GM12878 (cell line): ENCODE measurements around the gene NIN. TPM values are rescaled to one million over a fixed set of nuclear protein-coding genes. Genes with fewer than 3 reads are reported as not detected.

ENCODE experiments used
- ATAC-seq: fragments of 200-7000 bp; cut with Tn5 transposase; 3 replicates; pipeline ENCODE4 v1.9.1; 2020; ENCODE audit warnings: mild to moderate bottlenecking, moderate library complexity
- BruUV-seq: library from RNA; stranded (reverse); fragments of 400-500 nt; replicated peaks from 2 replicates; lab custom pipeline; 2021; lab: Mats Ljungman, UMichigan
- CTCF ChIA-PET: fragments of 300-600 bp; sonication (Branson Sonifier 250); formaldehyde crosslinking; extraction: SDS; loops from one replicate; lab custom pipeline; 2021; ENCODE audit warnings: inconsistent platforms; lab: Yijun Ruan, JAX
- POLR2A ChIA-PET: fragments of 350-600 bp; formaldehyde crosslinking; extraction: SDS; loops from one replicate; lab custom pipeline; 2021; ENCODE audit warnings: inconsistent platforms; lab: Charles Lee
- RAD21 ChIA-PET: fragments of 300-600 bp; sonication (Branson Sonifier 250); formaldehyde crosslinking; loops from one replicate; lab custom pipeline; 2023; ENCODE audit warnings: antibody characterized with exemption; ENCODE audit not compliant: unreplicated experiment; lab: Charles Lee
- SMC1A ChIA-PET: fragments of 300-600 bp; sonication (Branson Sonifier 250); formaldehyde crosslinking; loops from one replicate; lab custom pipeline; 2023; ENCODE audit not compliant: unreplicated experiment, uncharacterized antibody; lab: Charles Lee
- DNase-seq: peaks from one replicate; pipeline ENCODE4 v3.0.0-alpha.2; 2011; ENCODE audit warnings: low read depth, low spot score
- FAIRE-seq: peaks from 3 replicates; lab custom pipeline; 2011; peaks lifted over from hg19 to GRCh38; lab: Jason Lieb, UNC
- H2AFZ ChIP-seq: 2 replicates; pipeline ENCODE4 v1.6.0; 2011; ENCODE audit warnings: low read depth, low read length, control low read depth; ENCODE audit not compliant: control insufficient read depth
- H3K27ac ChIP-seq: 2 replicates; pipeline ENCODE4 v1.5.1; 2011; ENCODE audit warnings: control low read depth; ENCODE audit not compliant: control insufficient read depth, insufficient read depth
- H3K27me3 ChIP-seq, 2 experiments: replicated peaks in 1 of 2; 2 replicates each; pipeline versions ENCODE4 v1.6.0 to v1.6.1; 2011; ENCODE audit warnings: low read length in 1 of 2; ENCODE audit not compliant: control insufficient read depth in 2 of 2, insufficient read depth in 2 of 2
- H3K36me3 ChIP-seq, 2 experiments: 2 replicates each; pipeline ENCODE4 v1.5.1; 2011; ENCODE audit warnings: low read length in 1 of 2; ENCODE audit not compliant: control insufficient read depth in 2 of 2, insufficient read depth in 2 of 2
- H3K4me1 ChIP-seq: 2 replicates; pipeline ENCODE4 v1.6.1; 2011; ENCODE audit warnings: mild to moderate bottlenecking, low read length, moderate library complexity, mixed read lengths; ENCODE audit not compliant: control insufficient read depth, insufficient read depth
- H3K4me2 ChIP-seq: 2 replicates; pipeline ENCODE4 v1.6.0; 2011; ENCODE audit warnings: control low read depth; ENCODE audit not compliant: control insufficient read depth, insufficient read depth
- H3K4me3 ChIP-seq: fragments of 200-600 bp; sonication (generic); 2 replicates; pipeline ENCODE4 v1.5.1; 2016
- H3K79me2 ChIP-seq: 2 replicates; pipeline ENCODE4 v1.6.0; 2011; ENCODE audit warnings: low read length; ENCODE audit not compliant: control insufficient read depth, insufficient read depth
- H3K9ac ChIP-seq: 2 replicates; pipeline ENCODE4 v1.8.0; 2011; ENCODE audit warnings: low read length, control low read depth, mixed read lengths; ENCODE audit not compliant: control insufficient read depth, insufficient read depth
- H3K9me3 ChIP-seq: replicated peaks from 3 replicates; pipeline ENCODE4 v1.5.1; 2011; ENCODE audit warnings: mild to moderate bottlenecking, low read length; ENCODE audit not compliant: control insufficient read depth, insufficient read depth
- H4K20me1 ChIP-seq: 2 replicates; pipeline ENCODE4 v1.6.0; 2011; ENCODE audit not compliant: control insufficient read depth, insufficient read depth
- CBFB ChIP-seq: IDR thresholded peaks from 2 replicates; pipeline ENCODE4 v1.6.1; 2016; ENCODE audit warnings: antibody characterized with exemption, low read depth
- HDGF ChIP-seq: fragments of 450-650 bp; IDR thresholded peaks from 2 replicates; pipeline ENCODE4 v1.6.1; 2016; ENCODE audit warnings: antibody characterized with exemption
- MTA2 ChIP-seq: fragments of 450-650 bp; IDR thresholded peaks from 2 replicates; pipeline ENCODE4 v1.6.1; 2016; ENCODE audit warnings: low read depth, mild to moderate bottlenecking, moderate library complexity
- SRF ChIP-seq, 2 experiments: IDR thresholded peaks; 2 replicates each; pipeline ENCODE4 v1.6.1; 2011; ENCODE audit warnings: low read depth in 2 of 2, low read length in 2 of 2, mild to moderate bottlenecking in 1 of 2, moderate library complexity in 1 of 2
- WGBS: methylation state at CpG from one replicate; pipeline ENCODE4 v1.1.6; 2016; ENCODE audit warnings: low lambda C conversion rate; ENCODE audit not compliant: insufficient replicate concordance, insufficient coverage; ENCODE audit errors: missing lambda C conversion rate; 5-methylcytosine and 5-hydroxymethylcytosine counted together
- in situ Hi-C: fragments of 300-500 bp; cut with MboI; formaldehyde crosslinking; loops from 9 replicates; pipeline ENCODE4 v1.14.3; 2018; ENCODE audit warnings: mixed read lengths
- intact Hi-C: fragments of 100-400 bp; cut with micrococcal nuclease; formaldehyde crosslinking; loops from one replicate; pipeline ENCODE4 v1.14.2; 2022; ENCODE audit not compliant: unreplicated experiment
- polyA plus RNA-seq, 11 experiments: library from polyadenylated mRNA; depleted of rRNA in 4 of 11; unstranded in 6 of 11; stranded (reverse) in 5 of 11; fragments of >200 nt; fragmentation: Nextera tagmentation in 4 of 11; fragmentation: Illumina TruSeq in 1 of 11; extraction: Ambion mirVana in 4 of 11; extraction: Trizol in 1 of 11; gene quantifications; 1 replicate in 1 of 11; 2 replicates in 10 of 11; pipeline versions ENCODE4 v1.2.1 to v1.2.3, GENCODE V29; 2011 to 2016; ENCODE audit warnings: inconsistent platforms in 2 of 11, missing spikeins in 2 of 11, low read depth in 1 of 11
- total RNA-seq, 4 experiments: library from RNA; depleted of rRNA in 3 of 4; stranded (reverse); fragments of >200 nt in 3 of 4; fragmentation: Illumina TruSeq in 1 of 4; extraction: Trizol in 1 of 4; gene quantifications; 2 replicates each; pipeline versions ENCODE4 v1.2.1 to v1.2.3, GENCODE V29; 2013 to 2021
- TF ChIP-seq, protein P1 (sequence below): fragments of 450-650 bp; IDR thresholded peaks from 2 replicates; pipeline ENCODE4 v1.6.1; 2017; ENCODE audit warnings: low read depth, mild to moderate bottlenecking, moderate library complexity
- TF ChIP-seq, protein P2 (sequence below): IDR thresholded peaks from 2 replicates; pipeline ENCODE4 v1.6.1; 2012; ENCODE audit warnings: improper control_type of control experiment, low read depth, low read length; ENCODE audit not compliant: insufficient replicate concordance
- TF ChIP-seq, protein P3 (sequence below): fragments of 450-650 bp; IDR thresholded peaks from 2 replicates; pipeline ENCODE4 v1.6.1; 2018; ENCODE audit warnings: mild to moderate bottlenecking, low read depth, moderate library complexity; ENCODE audit not compliant: partially characterized antibody

NIN gene
- total and polyA plus RNA-seq, 10 of the 15 experiments (the other 5 are each of a cell fraction or from before 2014, with no cell fraction given), result 16.2 to 135 (median 70.3) TPM

DNA sequence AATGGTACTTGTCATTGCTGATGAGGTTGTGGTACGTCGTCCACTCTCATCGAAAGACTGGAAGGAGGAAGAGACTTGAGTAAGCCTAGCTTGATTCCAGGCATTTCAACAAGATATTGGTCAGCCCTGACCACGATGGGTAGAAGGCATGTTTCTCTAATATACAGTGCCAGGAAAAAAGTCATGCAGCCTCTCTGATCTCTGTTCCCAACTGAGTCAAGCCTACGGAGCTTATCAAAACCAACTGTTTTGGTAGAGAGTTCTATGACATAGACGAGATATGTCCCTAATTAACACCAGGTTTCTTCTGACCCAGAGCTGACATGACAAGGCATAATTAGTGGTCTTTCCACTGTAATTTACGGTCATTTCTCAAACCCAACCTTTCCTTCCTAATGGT is 58.5 kb downstream of the NIN start:
- Histone ChIP-seq H2AFZ (no peak overlapping the region), H3K27ac (no peak overlapping the region), H3K36me3 (peaks cover 20 to 68% of the 10 kb centered on the region in 2 experiments), H3K4me3 (no peak overlapping the region), H3K27me3 (no peaks in the 10 kb centered on the region), H4K20me1 (no peaks in the 10 kb centered on the region; the same call in 1 of the 2 replicates), H3K9ac (no peak overlapping the region), H3K4me2 (no peak overlapping the region), H3K9me3 (no peaks in the 10 kb centered on the region), H3K79me2 (no peaks in the 10 kb centered on the region), H3K4me1 (no peaks in the 10 kb centered on the region)
- FAIRE-seq (no peak), DNase-seq (no peak), ATAC-seq (no peak)
- TF ChIP-seq MTA2 (no peak), SRF (IDR thresholded peaks at IDR 0.05; ENCODE audit: low read depth in 2 of 2, low read length in 2 of 2) (no peak), CBFB (no peak), HDGF (no peak)
- TF ChIP-seq, protein P1, sequence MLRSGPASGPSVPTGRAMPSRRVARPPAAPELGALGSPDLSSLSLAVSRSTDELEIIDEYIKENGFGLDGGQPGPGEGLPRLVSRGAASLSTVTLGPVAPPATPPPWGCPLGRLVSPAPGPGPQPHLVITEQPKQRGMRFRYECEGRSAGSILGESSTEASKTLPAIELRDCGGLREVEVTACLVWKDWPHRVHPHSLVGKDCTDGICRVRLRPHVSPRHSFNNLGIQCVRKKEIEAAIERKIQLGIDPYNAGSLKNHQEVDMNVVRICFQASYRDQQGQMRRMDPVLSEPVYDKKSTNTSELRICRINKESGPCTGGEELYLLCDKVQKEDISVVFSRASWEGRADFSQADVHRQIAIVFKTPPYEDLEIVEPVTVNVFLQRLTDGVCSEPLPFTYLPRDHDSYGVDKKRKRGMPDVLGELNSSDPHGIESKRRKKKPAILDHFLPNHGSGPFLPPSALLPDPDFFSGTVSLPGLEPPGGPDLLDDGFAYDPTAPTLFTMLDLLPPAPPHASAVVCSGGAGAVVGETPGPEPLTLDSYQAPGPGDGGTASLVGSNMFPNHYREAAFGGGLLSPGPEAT, result no peak
- TF ChIP-seq, protein P2, sequence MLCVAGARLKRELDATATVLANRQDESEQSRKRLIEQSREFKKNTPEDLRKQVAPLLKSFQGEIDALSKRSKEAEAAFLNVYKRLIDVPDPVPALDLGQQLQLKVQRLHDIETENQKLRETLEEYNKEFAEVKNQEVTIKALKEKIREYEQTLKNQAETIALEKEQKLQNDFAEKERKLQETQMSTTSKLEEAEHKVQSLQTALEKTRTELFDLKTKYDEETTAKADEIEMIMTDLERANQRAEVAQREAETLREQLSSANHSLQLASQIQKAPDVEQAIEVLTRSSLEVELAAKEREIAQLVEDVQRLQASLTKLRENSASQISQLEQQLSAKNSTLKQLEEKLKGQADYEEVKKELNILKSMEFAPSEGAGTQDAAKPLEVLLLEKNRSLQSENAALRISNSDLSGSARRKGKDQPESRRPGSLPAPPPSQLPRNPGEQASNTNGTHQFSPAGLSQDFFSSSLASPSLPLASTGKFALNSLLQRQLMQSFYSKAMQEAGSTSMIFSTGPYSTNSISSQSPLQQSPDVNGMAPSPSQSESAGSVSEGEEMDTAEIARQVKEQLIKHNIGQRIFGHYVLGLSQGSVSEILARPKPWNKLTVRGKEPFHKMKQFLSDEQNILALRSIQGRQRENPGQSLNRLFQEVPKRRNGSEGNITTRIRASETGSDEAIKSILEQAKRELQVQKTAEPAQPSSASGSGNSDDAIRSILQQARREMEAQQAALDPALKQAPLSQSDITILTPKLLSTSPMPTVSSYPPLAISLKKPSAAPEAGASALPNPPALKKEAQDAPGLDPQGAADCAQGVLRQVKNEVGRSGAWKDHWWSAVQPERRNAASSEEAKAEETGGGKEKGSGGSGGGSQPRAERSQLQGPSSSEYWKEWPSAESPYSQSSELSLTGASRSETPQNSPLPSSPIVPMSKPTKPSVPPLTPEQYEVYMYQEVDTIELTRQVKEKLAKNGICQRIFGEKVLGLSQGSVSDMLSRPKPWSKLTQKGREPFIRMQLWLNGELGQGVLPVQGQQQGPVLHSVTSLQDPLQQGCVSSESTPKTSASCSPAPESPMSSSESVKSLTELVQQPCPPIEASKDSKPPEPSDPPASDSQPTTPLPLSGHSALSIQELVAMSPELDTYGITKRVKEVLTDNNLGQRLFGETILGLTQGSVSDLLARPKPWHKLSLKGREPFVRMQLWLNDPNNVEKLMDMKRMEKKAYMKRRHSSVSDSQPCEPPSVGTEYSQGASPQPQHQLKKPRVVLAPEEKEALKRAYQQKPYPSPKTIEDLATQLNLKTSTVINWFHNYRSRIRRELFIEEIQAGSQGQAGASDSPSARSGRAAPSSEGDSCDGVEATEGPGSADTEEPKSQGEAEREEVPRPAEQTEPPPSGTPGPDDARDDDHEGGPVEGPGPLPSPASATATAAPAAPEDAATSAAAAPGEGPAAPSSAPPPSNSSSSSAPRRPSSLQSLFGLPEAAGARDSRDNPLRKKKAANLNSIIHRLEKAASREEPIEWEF, result no peak
- TF ChIP-seq, protein P3, sequence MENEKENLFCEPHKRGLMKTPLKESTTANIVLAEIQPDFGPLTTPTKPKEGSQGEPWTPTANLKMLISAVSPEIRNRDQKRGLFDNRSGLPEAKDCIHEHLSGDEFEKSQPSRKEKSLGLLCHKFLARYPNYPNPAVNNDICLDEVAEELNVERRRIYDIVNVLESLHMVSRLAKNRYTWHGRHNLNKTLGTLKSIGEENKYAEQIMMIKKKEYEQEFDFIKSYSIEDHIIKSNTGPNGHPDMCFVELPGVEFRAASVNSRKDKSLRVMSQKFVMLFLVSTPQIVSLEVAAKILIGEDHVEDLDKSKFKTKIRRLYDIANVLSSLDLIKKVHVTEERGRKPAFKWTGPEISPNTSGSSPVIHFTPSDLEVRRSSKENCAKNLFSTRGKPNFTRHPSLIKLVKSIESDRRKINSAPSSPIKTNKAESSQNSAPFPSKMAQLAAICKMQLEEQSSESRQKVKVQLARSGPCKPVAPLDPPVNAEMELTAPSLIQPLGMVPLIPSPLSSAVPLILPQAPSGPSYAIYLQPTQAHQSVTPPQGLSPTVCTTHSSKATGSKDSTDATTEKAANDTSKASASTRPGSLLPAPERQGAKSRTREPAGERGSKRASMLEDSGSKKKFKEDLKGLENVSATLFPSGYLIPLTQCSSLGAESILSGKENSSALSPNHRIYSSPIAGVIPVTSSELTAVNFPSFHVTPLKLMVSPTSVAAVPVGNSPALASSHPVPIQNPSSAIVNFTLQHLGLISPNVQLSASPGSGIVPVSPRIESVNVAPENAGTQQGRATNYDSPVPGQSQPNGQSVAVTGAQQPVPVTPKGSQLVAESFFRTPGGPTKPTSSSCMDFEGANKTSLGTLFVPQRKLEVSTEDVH, result no peak
- RAD21 ChIA-PET, result interaction anchor here (0.9 to 7.4 kb wide), 3 partner anchors 88 to 156 kb away, joined by 3 to 186 read pairs (median 17); no protein-coding TSS in a partner anchor
- in situ Hi-C loops, result loop anchor here (5.0 kb wide), 2 partner anchors 170 to 230 kb away; no protein-coding TSS in a partner anchor
- SMC1A ChIA-PET, result interaction anchor here (0.7 to 11.8 kb wide), 7 partner anchors 8 to 175 kb away, joined by 3 to 229 read pairs (median 32); no protein-coding TSS in a partner anchor
- WGBS, result 91% methylated on average over 7 of the region's 7 CpGs
- BruUV-seq, result no TSS peak
- CTCF ChIA-PET, result interaction anchor here (1.1 to 8.5 kb wide), 8 partner anchors 8 to 232 kb away, joined by 3 to 317 read pairs (median 88); no protein-coding TSS in a partner anchor
- intact Hi-C loops, result no loop called here
- POLR2A ChIA-PET, result no interaction called here
